ENCODE measurements around the gene LRP1. TPM values are rescaled to one million over a fixed set of nuclear protein-coding genes. Genes with fewer than 3 reads are reported as not detected.
A peak's percentile ranks its signal among the peaks of the same experiment; 100 is the strongest.

The LRP1 gene
- total RNA-seq, 4 donors from 2014 or later: 128 to 312 (median 207) TPM

GRCh38 chr12:57092876-57093414 is 35.3 kb upstream of the LRP1 start:
- TF ChIP-seq POLR2A (IDR thresholded peaks at IDR 0.05): no peak
- TF ChIP-seq CTCF (IDR thresholded peaks at IDR 0.05): no peak
- peaks cover 0 to 48% (median 23%) of the 10 kb centered on the region in 4 donors for H3K4me1 ChIP-seq
- H3K27me3 ChIP-seq: no peaks in the 10 kb centered on the region
- H3K9me3 ChIP-seq: no peaks in the 10 kb centered on the region
- peaks cover 0 to 52% (median 0%) of the 10 kb centered on the region in 3 donors for H3K36me3 ChIP-seq
- peak overlapping the region; percentile 65 to 89 (median 75) for H3K27ac ChIP-seq
- DNase-seq: no peak
- no peak overlapping the region for H3K4me3 ChIP-seq

GRCh38 chr12:57093415-57094207 is 34.7 kb upstream of the LRP1 start:
- Histone ChIP-seq H3K27ac (peak overlapping the region; percentile 65 to 89 (median 75)), H3K27me3 (no peaks in the 10 kb centered on the region), H3K36me3 (peaks cover 0 to 58% (median 0%) of the 10 kb centered on the region in 3 donors), H3K4me3 (peak overlapping the region in 1 of 4 donors; percentile 27), H3K4me1 (peaks cover 0 to 48% (median 21%) of the 10 kb centered on the region in 4 donors), H3K9me3 (no peaks in the 10 kb centered on the region)
- peak; percentile 66 to 87 (median 84) for DNase-seq
- peak; percentile 50 to 61 (median 54) for TF ChIP-seq CTCF (IDR thresholded peaks at IDR 0.05)
- TF ChIP-seq POLR2A (IDR thresholded peaks at IDR 0.05): no peak

GRCh38 chr12:57094208-57095160 is 33.8 kb upstream of the LRP1 start:
- no peaks in the 10 kb centered on the region for H3K27me3 ChIP-seq
- no peak for DNase-seq
- H3K36me3 ChIP-seq: peaks cover 0 to 67% (median 0%) of the 10 kb centered on the region in 3 donors
- H3K27ac ChIP-seq: peak overlapping the region; percentile 65 to 89 (median 75)
- no peaks in the 10 kb centered on the region for H3K9me3 ChIP-seq
- peaks cover 0 to 48% (median 21%) of the 10 kb centered on the region in 4 donors for H3K4me1 ChIP-seq
- H3K4me3 ChIP-seq: peak overlapping the region in 1 of 4 donors; percentile 27
- TF ChIP-seq POLR2A (IDR thresholded peaks at IDR 0.05): no peak
- TF ChIP-seq CTCF (IDR thresholded peaks at IDR 0.05): no peak

- Histone ChIP-seq H3K27me3 (no peaks in the 10 kb centered on the region), H3K9me3 (no peaks in the 10 kb centered on the region), H3K4me1 (peaks cover 0 to 48% (median 18%) of the 10 kb centered on the region in 4 donors), H3K36me3 (peaks cover 0 to 75% (median 0%) of the 10 kb centered on the region in 3 donors), H3K27ac (no peak overlapping the region), H3K4me3 (no peak overlapping the region)
- DNase-seq: no peak
- TF ChIP-seq CTCF (IDR thresholded peaks at IDR 0.05) (no peak), POLR2A (IDR thresholded peaks at IDR 0.05) (no peak)
Measured at GRCh38 chr12:57095440-57095839, 32.8 kb upstream of the LRP1 start.

- DNase-seq: no peak
- Histone ChIP-seq H3K9me3 (no peaks in the 10 kb centered on the region), H3K36me3 (peaks cover 0 to 80% (median 0%) of the 10 kb centered on the region in 3 donors), H3K27ac (peak overlapping the region in 1 of 4 donors; percentile 46), H3K27me3 (no peaks in the 10 kb centered on the region), H3K4me3 (no peak overlapping the region), H3K4me1 (peaks cover 0 to 47% (median 15%) of the 10 kb centered on the region in 4 donors)
- no peak for TF ChIP-seq POLR2A (IDR thresholded peaks at IDR 0.05)
- no peak for TF ChIP-seq CTCF (IDR thresholded peaks at IDR 0.05)
Measured at GRCh38 chr12:57096099-57096572, 32.1 kb upstream of the LRP1 start.

Measured in Peyer's patch (tissue), 4 donors.